Measurements from ENCODE around the gene ULK4.

ULK4 gene

GRCh38 chr3:41338276-41338675 is 623.6 kb downstream of the ULK4 start:
- no peak for DNase-seq (ENCODE audit: low read depth)
- no peak overlapping the region for H3K4me3 ChIP-seq (ENCODE audit: low read depth, low read length)
- TF ChIP-seq, protein P1, sequence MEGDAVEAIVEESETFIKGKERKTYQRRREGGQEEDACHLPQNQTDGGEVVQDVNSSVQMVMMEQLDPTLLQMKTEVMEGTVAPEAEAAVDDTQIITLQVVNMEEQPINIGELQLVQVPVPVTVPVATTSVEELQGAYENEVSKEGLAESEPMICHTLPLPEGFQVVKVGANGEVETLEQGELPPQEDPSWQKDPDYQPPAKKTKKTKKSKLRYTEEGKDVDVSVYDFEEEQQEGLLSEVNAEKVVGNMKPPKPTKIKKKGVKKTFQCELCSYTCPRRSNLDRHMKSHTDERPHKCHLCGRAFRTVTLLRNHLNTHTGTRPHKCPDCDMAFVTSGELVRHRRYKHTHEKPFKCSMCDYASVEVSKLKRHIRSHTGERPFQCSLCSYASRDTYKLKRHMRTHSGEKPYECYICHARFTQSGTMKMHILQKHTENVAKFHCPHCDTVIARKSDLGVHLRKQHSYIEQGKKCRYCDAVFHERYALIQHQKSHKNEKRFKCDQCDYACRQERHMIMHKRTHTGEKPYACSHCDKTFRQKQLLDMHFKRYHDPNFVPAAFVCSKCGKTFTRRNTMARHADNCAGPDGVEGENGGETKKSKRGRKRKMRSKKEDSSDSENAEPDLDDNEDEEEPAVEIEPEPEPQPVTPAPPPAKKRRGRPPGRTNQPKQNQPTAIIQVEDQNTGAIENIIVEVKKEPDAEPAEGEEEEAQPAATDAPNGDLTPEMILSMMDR (IDR thresholded peaks at IDR 0.05; ENCODE audit: control insufficient read depth, extremely low read depth, insufficient read depth) = no peak

DNA sequence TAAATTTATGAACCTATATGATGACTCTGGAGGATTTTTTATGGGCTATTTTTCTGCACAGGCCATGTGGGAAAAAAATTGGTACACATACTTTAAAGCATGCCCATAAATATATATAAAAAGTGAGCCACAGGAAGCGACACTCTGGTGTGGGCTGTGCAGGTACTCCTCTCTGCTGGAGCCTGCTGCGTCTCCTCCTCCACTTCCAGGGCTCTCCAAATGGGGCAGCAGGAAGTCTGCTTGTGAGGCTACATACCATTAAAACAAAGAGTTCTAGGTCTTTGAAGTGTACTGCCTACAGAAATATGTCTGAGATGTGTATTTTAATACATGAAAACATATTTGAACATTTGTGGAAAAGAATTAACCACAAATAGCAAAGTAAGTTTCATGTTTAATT is 627.5 kb downstream of the ULK4 start:
- TF ChIP-seq, protein P1 (IDR thresholded peaks at IDR 0.05; ENCODE audit: control insufficient read depth, extremely low read depth, insufficient read depth) = no peak
- no peak for DNase-seq (ENCODE audit: low read depth)
- H3K4me3 ChIP-seq (ENCODE audit: low read depth, low read length) = no peak overlapping the region

GRCh38 chr3:41331041-41331440 is 630.9 kb downstream of the ULK4 start:
- no peak for DNase-seq (ENCODE audit: low read depth)
- TF ChIP-seq, protein P1 (IDR thresholded peaks at IDR 0.05; ENCODE audit: control insufficient read depth, extremely low read depth, insufficient read depth) = no peak
- H3K4me3 ChIP-seq (ENCODE audit: low read depth, low read length) = no peak overlapping the region

DNA sequence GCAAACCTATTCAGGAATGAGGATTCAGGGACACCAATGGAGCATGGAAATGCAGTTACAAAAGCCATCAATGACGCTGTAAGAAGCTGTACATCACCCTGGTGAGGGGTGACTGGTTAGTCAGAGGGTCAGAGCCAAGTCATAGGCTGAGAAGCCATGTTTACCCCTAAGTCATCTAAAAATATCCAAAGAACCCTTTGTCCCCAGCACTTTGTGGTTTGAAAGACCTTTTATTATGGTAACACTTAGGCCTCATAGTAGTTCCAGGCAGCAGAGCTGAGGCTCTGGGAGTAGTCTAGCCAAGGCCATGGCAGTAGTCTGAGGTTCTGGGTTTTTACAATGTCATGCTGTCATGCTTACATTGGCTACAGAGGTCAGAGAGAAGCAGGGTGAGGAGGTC is 631.4 kb downstream of the ULK4 start:
- DNase-seq (ENCODE audit: low read depth) = no peak
- TF ChIP-seq, protein P1 (IDR thresholded peaks at IDR 0.05; ENCODE audit: control insufficient read depth, extremely low read depth, insufficient read depth) = no peak
- no peak overlapping the region for H3K4me3 ChIP-seq (ENCODE audit: low read depth, low read length)

DNA sequence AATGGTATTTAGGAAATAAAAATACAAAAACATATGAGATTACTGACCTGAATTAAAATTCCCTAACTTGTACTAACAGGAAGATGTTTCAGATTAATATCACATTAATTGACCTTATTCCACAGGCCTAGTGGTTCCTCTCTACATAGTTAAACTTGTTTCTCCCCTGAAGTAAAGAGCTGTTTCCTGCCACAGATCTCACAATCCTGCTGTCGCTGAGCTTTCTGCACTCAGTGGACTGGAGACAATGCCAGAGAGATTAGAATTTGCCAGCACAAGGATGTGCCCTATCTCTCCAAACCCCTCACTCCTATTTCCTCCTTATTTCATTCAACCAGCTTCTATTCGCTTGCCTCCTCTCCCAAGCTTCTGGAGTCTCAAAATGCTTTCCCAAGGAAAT is 632.0 kb downstream of the ULK4 start:
- no peak for DNase-seq (ENCODE audit: low read depth)
- no peak overlapping the region for H3K4me3 ChIP-seq (ENCODE audit: low read depth, low read length)
- TF ChIP-seq, protein P1 (IDR thresholded peaks at IDR 0.05; ENCODE audit: control insufficient read depth, extremely low read depth, insufficient read depth) = no peak

GRCh38 chr3:41328926-41329325 is 633.0 kb downstream of the ULK4 start:
- H3K4me3 ChIP-seq (ENCODE audit: low read depth, low read length) = no peak overlapping the region
- TF ChIP-seq, protein P1 (IDR thresholded peaks at IDR 0.05; ENCODE audit: control insufficient read depth, extremely low read depth, insufficient read depth) = no peak
- DNase-seq (ENCODE audit: low read depth) = no peak

- H3K4me3 ChIP-seq (ENCODE audit: low read depth, low read length) = no peak overlapping the region
- DNase-seq (ENCODE audit: low read depth) = peak; percentile 57
- TF ChIP-seq, protein P1 (IDR thresholded peaks at IDR 0.05; ENCODE audit: control insufficient read depth, extremely low read depth, insufficient read depth) = no peak
These were observed 634.2 kb downstream of the ULK4 start for GRCh38 chr3:41327718-41328117.

Measured in LNCaP clone FGC (cell line).